GM11168 (cell line): ENCODE measurements around the gene TMBIM4.
"Not testable (repeated sequence)": the region's sequence is repeated elsewhere in the genome, so short reads cannot be mapped to it uniquely, and the experiment has no call there.

Experiments used
- in situ Hi-C: fragments of 300-500 bp; cut with MboI; formaldehyde crosslinking; loops from one replicate; pipeline ENCODE4 v1.12.0; 2022; ENCODE audit warnings: low sequenced_read_pairs; ENCODE audit not compliant: unreplicated experiment

Gene TMBIM4

GRCh38 chr12:66187036-66187435, 17.2 kb upstream of the TMBIM4 start:
- in situ Hi-C loops, result no loop called here

- in situ Hi-C loops, result not testable (repeated sequence)
Measured at GRCh38 chr12:66184822-66185221, 15.0 kb upstream of the TMBIM4 start.

GRCh38 chr12:66182956-66183355, 13.2 kb upstream of the TMBIM4 start:
- in situ Hi-C loops, result no loop called here

GRCh38 chr12:66176105-66176900, 6.5 kb upstream of the TMBIM4 start:
- in situ Hi-C loops, result no loop called here

GRCh38 chr12:66174391-66175325, 4.9 kb upstream of the TMBIM4 start:
- in situ Hi-C loops, result not testable (repeated sequence)

GRCh38 chr12:66170606-66171005, 810 bp upstream of the TMBIM4 start:
- in situ Hi-C loops, result no loop called here

GRCh38 chr12:66168410-66168809, 1.4 kb downstream of the TMBIM4 start:
- in situ Hi-C loops, result no loop called here

- in situ Hi-C loops, result no loop called here
Measured at GRCh38 chr12:66166561-66166960, 3.2 kb downstream of the TMBIM4 start.

- in situ Hi-C loops, result no loop called here
Measured at GRCh38 chr12:66165141-66165540, 4.7 kb downstream of the TMBIM4 start.

- in situ Hi-C loops, result no loop called here
Measured at GRCh38 chr12:66164349-66164821, 5.4 kb downstream of the TMBIM4 start.

- in situ Hi-C loops, result no loop called here
Measured at GRCh38 chr12:66163289-66163688, 6.5 kb downstream of the TMBIM4 start.

GRCh38 chr12:66162701-66163100, 7.1 kb downstream of the TMBIM4 start:
- in situ Hi-C loops, result no loop called here

- in situ Hi-C loops, result no loop called here
Measured at GRCh38 chr12:66160704-66161103, 9.1 kb downstream of the TMBIM4 start.

GRCh38 chr12:66159123-66159522, 10.7 kb downstream of the TMBIM4 start:
- in situ Hi-C loops, result no loop called here

- in situ Hi-C loops, result no loop called here
Measured at GRCh38 chr12:66156654-66157053, 13.1 kb downstream of the TMBIM4 start.

- in situ Hi-C loops, result no loop called here
Measured at GRCh38 chr12:66154776-66155175, 15.0 kb downstream of the TMBIM4 start.

GRCh38 chr12:66152732-66153131, 17.1 kb downstream of the TMBIM4 start:
- in situ Hi-C loops, result no loop called here

GRCh38 chr12:66149702-66150398, 19.9 kb downstream of the TMBIM4 start:
- in situ Hi-C loops, result no loop called here

GRCh38 chr12:66144791-66145754, 24.7 kb downstream of the TMBIM4 start:
- in situ Hi-C loops, result no loop called here
